IPS DF 4.7 (cell line): ENCODE measurements around the gene TBC1D13.

Experiments
- DNase-seq: peaks from one replicate; pipeline ENCODE4 v3.0.0-alpha.2; 2013; ENCODE audit warnings: low spot score; ENCODE audit errors: extremely low read depth

Gene TBC1D13

GRCh38 chr9:128820665-128821583, 33.9 kb downstream of the TBC1D13 start:
- no peak for DNase-seq

GRCh38 chr9:128821584-128822406, 34.7 kb downstream of the TBC1D13 start:
- no peak for DNase-seq

- DNase-seq, result no peak
Measured at GRCh38 chr9:128822407-128823042, 35.5 kb downstream of the TBC1D13 start.

GRCh38 chr9:128823362-128823902, 36.4 kb downstream of the TBC1D13 start:
- DNase-seq, result no peak

GRCh38 chr9:128823903-128824406, 36.9 kb downstream of the TBC1D13 start:
- DNase-seq, result no peak

- no peak for DNase-seq
Measured at GRCh38 chr9:128824911-128825310, 37.9 kb downstream of the TBC1D13 start.

GRCh38 chr9:128825923-128826700, 39.1 kb downstream of the TBC1D13 start:
- no peak for DNase-seq

- DNase-seq, result no peak
Measured at GRCh38 chr9:128828267-128828666, 41.2 kb downstream of the TBC1D13 start.

GRCh38 chr9:128828719-128829452, 41.8 kb downstream of the TBC1D13 start:
- no peak for DNase-seq

- DNase-seq, result peak; percentile 49
Measured at GRCh38 chr9:128829477-128830251, 42.6 kb downstream of the TBC1D13 start, which contains the start of gene SPOUT1. TSS of gene SPOUT1 (minus strand) at chr9:128829794. CDS start at chr9:128829780, 14 bp downstream.

GRCh38 chr9:128833696-128834095, 46.6 kb downstream of the TBC1D13 start:
- no peak for DNase-seq

GRCh38 chr9:128835246-128836210, 48.5 kb downstream of the TBC1D13 start:
- DNase-seq, result no peak

- no peak for DNase-seq
Measured at GRCh38 chr9:128836509-128837145, 49.6 kb downstream of the TBC1D13 start.

GRCh38 chr9:128838338-128838737, 51.3 kb downstream of the TBC1D13 start:
- DNase-seq, result no peak

GRCh38 chr9:128840524-128840923, 53.5 kb downstream of the TBC1D13 start:
- DNase-seq, result no peak

- DNase-seq, result no peak
Measured at GRCh38 chr9:128841694-128842492, 54.8 kb downstream of the TBC1D13 start.
